ENCODE results near the gene GJB6.

DNA sequence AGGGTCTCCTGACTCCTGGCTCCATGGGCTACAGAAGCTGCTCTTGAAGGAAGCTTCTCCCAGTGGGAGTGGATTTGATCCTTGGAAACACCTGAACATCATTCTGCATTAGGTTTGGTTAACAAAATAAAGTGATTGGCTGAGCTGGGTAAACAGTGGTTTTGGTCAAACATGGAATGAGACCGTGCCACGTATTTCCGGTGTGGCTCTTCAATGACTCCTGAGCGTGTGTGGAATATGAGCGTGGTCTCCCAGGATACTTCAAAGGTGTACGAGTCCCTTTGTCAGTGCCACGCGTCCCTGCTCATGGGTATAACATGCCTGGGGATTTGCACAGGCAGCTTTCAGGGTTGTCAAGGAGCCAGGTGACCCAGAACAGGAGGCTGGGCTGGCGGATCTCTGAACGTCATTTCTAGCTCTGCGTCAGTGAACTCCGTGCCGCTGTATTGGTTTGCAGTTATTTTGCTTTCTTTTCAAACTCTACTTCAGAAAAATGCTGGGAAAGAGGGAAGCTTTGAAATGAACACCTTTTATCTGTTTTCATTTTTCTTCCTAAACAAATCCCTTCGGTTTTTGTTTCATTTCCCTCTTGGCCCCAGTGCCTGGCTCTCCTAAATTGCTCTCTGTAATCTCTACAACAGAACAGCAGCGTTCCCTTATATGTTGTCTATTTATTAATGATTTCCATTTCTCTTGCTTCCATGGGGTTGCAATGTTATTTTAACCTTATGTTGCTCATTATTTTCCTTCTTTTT lies 26.3 kb upstream of the GJB6 start:
- TF ChIP-seq, protein P1, sequence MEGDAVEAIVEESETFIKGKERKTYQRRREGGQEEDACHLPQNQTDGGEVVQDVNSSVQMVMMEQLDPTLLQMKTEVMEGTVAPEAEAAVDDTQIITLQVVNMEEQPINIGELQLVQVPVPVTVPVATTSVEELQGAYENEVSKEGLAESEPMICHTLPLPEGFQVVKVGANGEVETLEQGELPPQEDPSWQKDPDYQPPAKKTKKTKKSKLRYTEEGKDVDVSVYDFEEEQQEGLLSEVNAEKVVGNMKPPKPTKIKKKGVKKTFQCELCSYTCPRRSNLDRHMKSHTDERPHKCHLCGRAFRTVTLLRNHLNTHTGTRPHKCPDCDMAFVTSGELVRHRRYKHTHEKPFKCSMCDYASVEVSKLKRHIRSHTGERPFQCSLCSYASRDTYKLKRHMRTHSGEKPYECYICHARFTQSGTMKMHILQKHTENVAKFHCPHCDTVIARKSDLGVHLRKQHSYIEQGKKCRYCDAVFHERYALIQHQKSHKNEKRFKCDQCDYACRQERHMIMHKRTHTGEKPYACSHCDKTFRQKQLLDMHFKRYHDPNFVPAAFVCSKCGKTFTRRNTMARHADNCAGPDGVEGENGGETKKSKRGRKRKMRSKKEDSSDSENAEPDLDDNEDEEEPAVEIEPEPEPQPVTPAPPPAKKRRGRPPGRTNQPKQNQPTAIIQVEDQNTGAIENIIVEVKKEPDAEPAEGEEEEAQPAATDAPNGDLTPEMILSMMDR (conservative IDR thresholded peaks at IDR 0.05), result no peak
- no peak for TF ChIP-seq ZFX (IDR thresholded peaks at IDR 0.05)

Data from C4-2B (cell line).